22Rv1 (cell line): ENCODE results near the gene GVQW3.

Experiments
- CTCF ChIP-seq: fragments of 450-650 bp; IDR thresholded peaks from 2 replicates; pipeline ENCODE4 v1.5.1; 2017; ENCODE audit warnings: mild to moderate bottlenecking
- ZFX ChIP-seq: fragments of 450-650 bp; IDR thresholded peaks from 2 replicates; pipeline ENCODE4 v1.6.1; 2017; ENCODE audit warnings: antibody characterized with exemption, borderline replicate concordance

- TF ChIP-seq CTCF: no peak
- no peak for TF ChIP-seq ZFX
Measured at GRCh38 chr11:76376746-76377558, 4.2 kb upstream of the GVQW3 start.
